GM18505 (cell line): ENCODE measurements around the gene RNGTT.
A peak's percentile ranks its signal among the peaks of the same experiment; 100 is the strongest.

ENCODE experiments used
- ATAC-seq: cut with Tn5 transposase; IDR thresholded peaks from one replicate; pipeline ENCODE4 v1.9.1; 2021; ENCODE audit not compliant: unreplicated experiment
- POLR2A ChIP-seq: IDR thresholded peaks from 4 replicates; pipeline ENCODE4 v1.6.1; 2011; ENCODE audit warnings: borderline replicate concordance; ENCODE audit not compliant: insufficient read depth, insufficient read length; ENCODE audit errors: extremely low read depth

RNGTT gene

DNA sequence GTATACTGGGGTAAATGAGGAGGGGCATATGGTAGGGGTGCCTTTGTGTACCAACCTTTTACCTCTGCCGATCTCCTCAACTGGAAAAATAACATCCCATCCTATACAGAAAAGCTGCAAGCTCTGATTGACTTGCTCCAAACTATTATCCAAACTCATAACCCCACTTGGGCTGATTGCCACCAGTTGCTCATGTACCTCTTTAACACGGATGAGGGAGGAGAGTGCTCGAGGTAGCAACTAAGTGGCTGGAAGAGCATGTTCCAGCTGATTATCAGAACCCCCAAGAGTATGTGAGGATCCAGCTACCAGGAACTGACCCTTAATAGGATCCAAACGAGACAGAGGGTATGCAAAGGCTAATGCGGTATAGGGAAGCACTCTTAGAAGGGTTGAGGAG is 299.6 kb downstream of the RNGTT start:
- ATAC-seq, result no peak
- no peak for TF ChIP-seq POLR2A

DNA sequence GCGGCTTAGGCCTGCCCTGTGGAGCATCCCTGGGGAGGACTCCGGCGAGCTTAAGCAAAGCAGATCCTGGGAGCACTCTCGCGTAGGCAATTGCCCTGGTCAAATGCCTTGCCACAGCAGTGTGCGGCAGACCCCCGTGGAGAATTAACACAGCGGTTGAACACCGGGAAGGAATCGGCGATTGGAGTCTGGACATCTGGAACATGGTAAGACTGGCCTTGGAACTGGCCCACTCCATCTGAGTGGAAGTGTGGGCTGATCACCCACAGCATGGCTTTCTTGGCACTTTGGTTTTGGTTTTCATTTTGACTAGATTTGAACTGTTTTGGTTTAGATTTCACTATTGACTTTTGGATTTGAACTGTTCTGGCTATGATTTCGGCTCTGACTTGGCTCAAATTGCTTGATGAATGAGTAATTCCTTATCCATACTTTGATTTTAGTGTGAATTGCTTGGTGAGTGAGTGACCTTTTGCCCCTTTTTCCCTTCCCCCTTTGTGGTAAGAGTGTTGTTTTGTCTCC is 300.7 kb downstream of the RNGTT start:
- no peak for ATAC-seq
- no peak for TF ChIP-seq POLR2A

DNA sequence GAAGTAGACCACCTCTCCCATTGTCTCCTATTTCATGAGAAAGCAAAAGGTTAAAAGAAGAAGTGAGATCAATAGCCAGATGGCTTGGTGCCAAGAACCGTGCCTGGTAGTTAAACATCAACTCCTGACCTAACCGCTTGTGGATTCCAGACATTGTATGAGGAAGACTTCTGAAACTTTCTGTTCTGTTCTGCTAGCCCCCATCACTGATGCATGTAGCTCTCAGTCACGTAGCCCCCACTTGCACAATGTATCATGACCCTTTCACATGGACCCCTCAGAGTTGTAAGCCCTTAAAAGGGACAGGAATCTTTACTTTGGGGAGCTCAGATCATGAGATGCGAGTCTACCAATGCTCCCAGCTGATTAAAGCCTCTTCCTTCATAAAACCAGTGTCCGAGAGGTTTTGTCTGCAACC is 301.2 kb downstream of the RNGTT start:
- TF ChIP-seq POLR2A, result no peak
- peak; percentile 57 for ATAC-seq

- TF ChIP-seq POLR2A, result no peak
- ATAC-seq, result no peak
These were observed 302.3 kb downstream of the RNGTT start for GRCh38 chr6:88661136-88661535.

DNA sequence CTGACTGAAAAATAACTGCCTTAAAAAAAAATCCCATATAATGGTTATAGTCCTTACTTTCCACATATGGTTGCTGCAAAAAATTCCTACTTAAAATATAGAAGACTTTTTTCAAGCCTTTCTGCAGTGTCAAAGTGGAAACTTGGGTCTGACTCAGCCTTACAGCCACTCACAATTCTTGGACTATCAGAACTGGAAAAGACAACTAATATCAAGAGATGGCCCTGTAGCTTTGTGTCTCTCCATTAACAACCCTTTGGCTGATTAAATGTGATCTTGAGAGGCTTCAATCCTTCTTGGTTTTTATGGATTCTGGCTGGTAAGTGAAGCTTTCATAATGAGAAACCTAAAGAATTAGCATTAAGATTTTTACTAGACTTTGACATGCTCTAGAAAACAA is 307.8 kb downstream of the RNGTT start:
- no peak for TF ChIP-seq POLR2A
- ATAC-seq, result no peak

GRCh38 chr6:88653936-88654335 is 309.5 kb downstream of the RNGTT start:
- no peak for ATAC-seq
- TF ChIP-seq POLR2A, result no peak

GRCh38 chr6:88651400-88651799 is 312.0 kb downstream of the RNGTT start:
- TF ChIP-seq POLR2A, result no peak
- ATAC-seq, result no peak

- ATAC-seq, result no peak
- TF ChIP-seq POLR2A, result no peak
These were observed 312.4 kb downstream of the RNGTT start for GRCh38 chr6:88650979-88651378.

DNA sequence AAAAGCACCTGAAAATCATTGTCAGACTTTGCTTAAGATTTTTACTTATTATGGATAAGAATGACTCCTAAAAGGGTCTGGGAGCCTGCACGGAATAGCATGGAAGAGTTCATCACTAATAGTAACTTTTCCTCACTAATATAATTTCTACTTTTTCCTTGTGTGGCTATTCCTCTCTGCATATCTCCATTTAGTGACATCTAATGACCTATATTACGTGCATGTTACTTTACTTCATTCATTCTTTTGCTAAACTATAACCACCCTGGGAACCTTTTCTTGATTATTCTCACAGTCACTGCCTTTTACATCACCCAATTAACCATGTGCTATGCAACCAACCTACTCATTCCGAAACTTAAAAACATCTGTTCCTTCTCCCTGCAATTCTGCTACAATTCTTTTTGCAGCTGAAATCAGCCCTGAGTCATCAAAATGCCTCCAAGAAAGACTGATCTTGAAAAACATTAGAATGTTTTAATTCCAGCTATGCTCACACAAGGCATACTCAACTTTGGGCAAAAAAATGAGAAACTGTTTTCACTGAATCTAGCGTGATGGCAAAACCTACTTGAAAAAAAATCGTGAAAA is 313.3 kb downstream of the RNGTT start:
- peak; percentile 91 for ATAC-seq
- TF ChIP-seq POLR2A, result no peak

DNA sequence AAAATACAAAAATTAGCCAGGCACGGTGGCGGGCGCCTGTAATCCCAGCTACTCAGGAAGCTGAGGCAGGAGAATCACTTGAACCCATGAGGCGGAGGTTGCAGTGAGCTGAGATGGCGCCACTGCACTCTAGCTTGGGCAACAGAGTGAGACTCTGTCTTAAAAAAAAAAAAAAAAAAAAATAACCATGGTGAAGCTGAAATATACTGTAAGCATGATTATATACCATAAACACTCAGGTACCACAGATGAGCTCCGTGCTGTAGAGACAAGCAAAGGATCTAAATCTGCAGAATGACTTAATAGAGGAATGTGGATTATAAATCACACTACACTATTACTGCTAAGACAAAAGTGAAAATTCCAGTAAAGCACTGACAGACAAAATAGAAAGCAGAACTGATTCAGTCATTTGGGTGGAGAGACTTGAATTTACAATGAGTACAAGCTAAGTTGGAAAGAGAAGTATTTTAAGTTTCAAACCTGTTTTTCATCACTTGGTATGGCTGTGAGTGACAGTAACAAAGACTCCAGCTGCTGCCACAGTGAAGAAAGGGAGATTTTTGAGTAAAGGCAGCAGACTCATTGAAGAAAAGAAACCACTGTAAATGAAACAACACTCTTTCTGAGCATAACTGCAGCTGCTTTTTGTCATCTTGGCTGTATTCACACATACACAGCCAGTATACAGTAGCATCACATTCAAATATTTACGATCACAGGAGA is 322.1 kb downstream of the RNGTT start:
- ATAC-seq, result peak; percentile 94
- no peak for TF ChIP-seq POLR2A

DNA sequence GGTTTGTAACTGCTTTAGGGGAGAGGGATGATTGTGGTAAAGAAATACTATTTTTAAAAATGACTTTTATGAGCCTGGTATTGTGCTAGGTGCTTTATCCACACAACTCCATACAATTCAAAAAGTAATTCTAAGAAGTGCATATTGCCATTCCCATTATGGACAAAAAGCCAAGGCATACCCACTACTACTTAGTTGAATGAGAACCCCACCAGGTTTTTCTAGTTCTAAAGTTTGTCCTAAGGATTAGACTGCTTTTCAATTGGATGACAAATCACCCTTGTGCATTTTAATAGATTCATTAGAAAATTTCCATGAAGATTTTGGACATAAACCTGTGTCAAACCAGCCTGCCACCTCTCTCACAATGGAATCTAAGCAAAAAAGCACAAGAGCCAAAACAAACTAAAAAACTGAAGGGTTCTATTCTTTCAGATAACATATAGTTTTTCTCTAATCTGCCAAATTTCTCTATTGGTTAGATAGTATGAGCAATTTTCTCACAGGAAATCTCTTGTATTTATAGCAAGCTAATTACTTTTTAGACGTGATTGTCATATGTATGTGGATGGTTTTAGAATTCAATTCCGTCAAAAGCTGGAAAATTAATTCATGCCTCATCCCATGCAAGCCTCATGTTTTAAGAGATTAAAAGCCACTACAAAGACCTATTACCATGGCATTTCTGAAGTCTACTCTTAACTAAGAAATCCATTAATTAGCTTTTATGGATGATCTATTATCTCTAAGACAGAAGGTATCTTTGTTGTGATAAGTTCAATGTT is 325.5 kb downstream of the RNGTT start:
- no peak for ATAC-seq
- no peak for TF ChIP-seq POLR2A

GRCh38 chr6:88636871-88637270 is 326.5 kb downstream of the RNGTT start:
- no peak for ATAC-seq
- TF ChIP-seq POLR2A, result no peak

DNA sequence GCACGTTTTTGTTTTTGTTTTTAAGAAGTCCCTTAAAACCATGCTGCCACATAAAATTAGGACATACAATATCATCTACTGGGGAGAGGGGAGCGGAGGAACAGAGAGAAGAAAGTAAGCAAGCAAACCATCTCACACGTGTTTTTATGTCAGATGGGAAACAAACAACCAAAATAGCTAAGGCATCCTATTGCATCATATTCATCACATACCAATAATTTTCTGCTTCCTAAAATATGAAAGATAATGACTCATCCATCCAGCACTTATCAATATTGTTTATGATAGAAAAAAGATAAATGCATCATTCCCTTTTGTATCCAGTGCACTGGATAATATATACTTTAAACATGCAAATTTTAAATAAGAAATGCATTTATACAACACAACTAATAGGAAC is 329.6 kb downstream of the RNGTT start:
- TF ChIP-seq POLR2A, result no peak
- no peak for ATAC-seq
